ENCODE measurements around the gene ETV3.

The ETV3 gene

GRCh38 chr1:157137408-157138219 is 581 bp downstream of the ETV3 start:
- peak in 1 of 2 donors; percentile 14 for DNase-seq

GRCh38 chr1:157137046-157137407 is 1.2 kb downstream of the ETV3 start:
- no peak for DNase-seq

GRCh38 chr1:157136133-157136532 is 2.1 kb downstream of the ETV3 start:
- no peak for DNase-seq

- DNase-seq, result no peak
Measured at GRCh38 chr1:157135646-157136045, 2.5 kb downstream of the ETV3 start.

GRCh38 chr1:157135070-157135469 is 3.1 kb downstream of the ETV3 start:
- no peak for DNase-seq

- DNase-seq, result no peak
Measured at GRCh38 chr1:157134442-157134841, 3.8 kb downstream of the ETV3 start.

GRCh38 chr1:157133426-157133825 is 4.8 kb downstream of the ETV3 start:
- no peak for DNase-seq

- DNase-seq, result no peak
Measured at GRCh38 chr1:157132616-157133167, 5.5 kb downstream of the ETV3 start.

GRCh38 chr1:157132111-157132510 is 6.1 kb downstream of the ETV3 start:
- DNase-seq, result no peak

GRCh38 chr1:157131281-157131680 is 6.9 kb downstream of the ETV3 start:
- DNase-seq, result no peak

- no peak for DNase-seq
Measured at GRCh38 chr1:157124855-157125254, 13.3 kb downstream of the ETV3 start.

- DNase-seq, result no peak
Measured at GRCh38 chr1:157119448-157119847, 18.7 kb downstream of the ETV3 start.

- no peak for DNase-seq
Measured at GRCh38 chr1:157119008-157119407, 19.2 kb downstream of the ETV3 start.

- no peak for DNase-seq
Measured at GRCh38 chr1:157117527-157118057, 20.6 kb downstream of the ETV3 start.

- no peak for DNase-seq
Measured at GRCh38 chr1:157116737-157117103, 21.5 kb downstream of the ETV3 start.

GRCh38 chr1:157115851-157116736 is 22.1 kb downstream of the ETV3 start:
- DNase-seq, result no peak

GRCh38 chr1:157115429-157115838 is 22.8 kb downstream of the ETV3 start:
- DNase-seq, result no peak

GRCh38 chr1:157114183-157115121 is 23.7 kb downstream of the ETV3 start:
- DNase-seq, result no peak

- DNase-seq, result no peak
Measured at GRCh38 chr1:157113631-157114030, 24.6 kb downstream of the ETV3 start.

GRCh38 chr1:157113106-157113505 is 25.1 kb downstream of the ETV3 start:
- no peak for DNase-seq

- DNase-seq, result no peak
Measured at GRCh38 chr1:157112186-157112867, 25.9 kb downstream of the ETV3 start.
